ENCODE results near the gene SPTBN1.
"Not testable (repeated sequence)": the region's sequence is repeated elsewhere in the genome, so short reads cannot be mapped to it uniquely, and the experiment has no call there.

Gene SPTBN1

DNA sequence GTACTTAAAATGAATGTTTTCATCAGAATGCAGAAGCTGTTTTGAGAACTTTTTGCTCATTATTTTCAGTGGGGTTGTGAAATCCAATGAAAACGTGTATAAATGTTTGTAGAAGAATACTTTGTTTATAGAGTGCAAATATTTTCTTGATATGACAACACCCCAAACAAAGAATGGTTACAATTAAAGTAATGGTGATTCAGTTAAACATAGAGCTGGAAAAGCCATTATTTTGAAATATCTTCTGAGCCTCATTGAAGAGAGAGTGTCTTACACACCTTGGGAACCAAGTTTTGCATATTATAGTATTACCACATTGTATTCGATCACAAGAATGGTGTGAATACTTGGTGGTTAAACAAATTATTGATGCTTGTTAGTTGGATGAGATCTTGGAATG, 48.7 kb downstream of the SPTBN1 start:
- no peak for DNase-seq

DNA sequence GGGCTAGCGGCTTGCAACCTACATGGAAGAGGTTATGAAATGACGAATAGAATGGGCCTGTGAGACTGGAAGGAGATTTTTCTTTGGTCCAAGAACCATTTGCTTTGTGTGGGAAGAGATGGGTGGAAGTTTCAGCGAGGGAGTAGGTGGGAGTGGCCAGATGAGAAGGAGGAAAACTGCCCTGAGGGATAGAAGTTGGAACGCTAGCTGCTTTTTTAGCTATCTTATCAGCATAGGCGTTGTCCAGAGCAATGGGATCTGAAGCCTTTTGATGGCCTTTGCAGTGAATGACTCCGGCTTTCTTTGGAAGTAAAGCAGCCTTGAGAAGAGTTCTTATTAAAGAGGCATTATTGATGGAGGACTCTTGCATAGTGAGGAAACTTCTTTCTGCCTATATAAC, 52.4 kb downstream of the SPTBN1 start:
- DNase-seq: no peak

DNA sequence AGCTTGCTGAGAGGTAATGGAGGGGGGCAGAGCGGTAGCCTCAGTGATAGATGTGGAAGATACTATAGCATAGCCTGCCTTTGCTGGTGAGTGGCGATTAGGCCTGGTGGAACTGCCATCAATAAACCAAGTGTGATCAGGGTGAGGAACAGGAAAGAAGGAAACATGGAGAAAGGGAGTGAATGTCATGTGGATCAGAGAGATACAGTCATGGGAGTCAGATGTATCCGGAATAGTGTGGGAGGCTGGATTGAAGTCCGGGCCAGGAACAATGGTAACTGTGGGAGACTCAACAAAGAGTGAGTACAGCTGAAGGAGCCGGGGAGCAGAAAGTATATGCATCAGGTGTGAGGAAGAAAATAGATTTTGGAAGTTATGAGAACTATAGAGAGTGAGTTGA, 52.9 kb downstream of the SPTBN1 start:
- DNase-seq: not testable (repeated sequence)

DNA sequence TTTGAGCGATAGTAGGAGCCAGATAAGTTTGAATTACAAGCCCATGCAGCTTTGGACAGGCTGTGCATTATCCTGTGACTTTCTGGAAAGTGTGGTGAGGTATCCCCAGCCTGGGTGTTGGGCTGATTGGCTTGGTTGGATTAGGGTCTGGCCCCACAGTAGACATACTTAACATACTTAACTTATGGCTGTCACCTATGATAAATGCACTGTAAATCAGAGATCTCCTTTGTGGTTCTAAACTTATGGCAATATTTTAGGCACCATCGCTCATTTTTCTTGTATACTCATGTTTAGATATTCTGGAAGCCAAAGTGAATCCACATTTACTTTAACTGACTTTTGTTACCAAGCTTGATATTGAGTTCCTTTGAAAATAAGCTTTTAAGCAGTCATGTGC, 54.8 kb downstream of the SPTBN1 start:
- DNase-seq: no peak

DNA sequence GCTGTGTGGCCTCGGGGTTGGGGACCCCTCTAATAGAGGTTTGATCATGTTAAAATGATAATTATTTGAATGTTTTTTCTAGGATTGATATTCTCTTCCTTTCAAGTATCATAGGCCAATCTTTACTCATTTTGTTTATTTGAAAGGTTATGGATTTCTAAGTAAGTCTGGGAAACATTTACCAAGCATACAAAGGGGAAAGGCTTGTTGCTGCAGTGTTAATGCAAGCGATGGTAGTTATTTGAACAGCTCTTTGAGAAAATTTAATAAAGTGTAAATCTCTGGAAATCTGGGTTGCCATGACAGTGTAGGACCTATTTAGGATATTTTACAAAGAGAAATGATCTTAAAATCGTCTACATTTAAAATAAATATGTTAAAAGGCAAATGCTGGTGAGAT, 56.1 kb downstream of the SPTBN1 start:
- no peak for DNase-seq

DNA sequence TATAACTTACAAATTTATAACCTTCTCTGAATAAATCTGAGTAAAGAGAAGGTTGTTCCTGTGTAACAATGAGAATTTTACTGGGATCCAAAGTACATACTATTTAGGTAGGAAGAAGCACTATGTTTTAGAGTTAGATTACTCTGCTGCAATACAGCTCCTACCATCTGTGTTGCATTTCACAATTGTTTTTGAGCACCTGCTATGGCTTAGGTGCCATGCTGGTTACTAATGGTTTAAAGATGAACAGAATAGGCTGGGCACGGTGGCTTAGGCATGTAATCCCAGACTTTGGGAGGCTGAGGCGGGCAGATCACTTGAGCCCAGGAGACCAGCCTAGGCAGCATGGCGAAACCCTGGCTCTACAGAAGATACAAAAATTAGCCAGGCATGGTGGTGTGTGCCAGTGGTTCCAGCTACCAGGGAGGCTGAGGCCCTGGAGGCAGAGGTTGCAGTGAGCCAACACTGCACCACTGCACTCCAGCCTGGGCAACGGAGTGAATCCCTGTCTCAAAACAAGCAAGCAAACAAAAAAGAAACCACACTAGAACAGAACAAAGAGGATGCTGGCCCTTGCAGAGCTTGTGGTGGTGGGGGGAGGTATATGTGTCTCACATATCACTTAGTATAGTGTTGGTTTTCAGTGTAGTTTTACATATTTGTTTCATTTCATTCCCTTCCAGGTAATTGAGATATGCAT, 56.7 kb downstream of the SPTBN1 start:
- DNase-seq: peak in 1 of 2 experiments; percentile 66

DNA sequence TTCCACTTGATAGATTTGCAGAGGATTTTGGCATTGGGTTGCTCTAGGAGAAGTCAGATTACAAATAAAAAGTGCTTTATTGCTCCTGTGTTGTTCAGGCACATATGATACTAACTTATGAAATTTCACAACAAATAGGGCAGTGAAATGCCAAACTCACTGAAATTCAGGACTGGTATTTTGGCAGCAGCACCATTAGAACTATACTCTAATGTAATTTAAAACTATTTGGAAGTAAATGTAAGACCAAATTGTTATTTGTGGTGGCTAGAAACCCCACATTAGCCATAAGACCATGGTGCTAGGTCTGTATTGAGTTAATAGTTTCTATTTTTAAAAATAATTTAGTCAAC, 57.2 kb downstream of the SPTBN1 start:
- no peak for DNase-seq

DNA sequence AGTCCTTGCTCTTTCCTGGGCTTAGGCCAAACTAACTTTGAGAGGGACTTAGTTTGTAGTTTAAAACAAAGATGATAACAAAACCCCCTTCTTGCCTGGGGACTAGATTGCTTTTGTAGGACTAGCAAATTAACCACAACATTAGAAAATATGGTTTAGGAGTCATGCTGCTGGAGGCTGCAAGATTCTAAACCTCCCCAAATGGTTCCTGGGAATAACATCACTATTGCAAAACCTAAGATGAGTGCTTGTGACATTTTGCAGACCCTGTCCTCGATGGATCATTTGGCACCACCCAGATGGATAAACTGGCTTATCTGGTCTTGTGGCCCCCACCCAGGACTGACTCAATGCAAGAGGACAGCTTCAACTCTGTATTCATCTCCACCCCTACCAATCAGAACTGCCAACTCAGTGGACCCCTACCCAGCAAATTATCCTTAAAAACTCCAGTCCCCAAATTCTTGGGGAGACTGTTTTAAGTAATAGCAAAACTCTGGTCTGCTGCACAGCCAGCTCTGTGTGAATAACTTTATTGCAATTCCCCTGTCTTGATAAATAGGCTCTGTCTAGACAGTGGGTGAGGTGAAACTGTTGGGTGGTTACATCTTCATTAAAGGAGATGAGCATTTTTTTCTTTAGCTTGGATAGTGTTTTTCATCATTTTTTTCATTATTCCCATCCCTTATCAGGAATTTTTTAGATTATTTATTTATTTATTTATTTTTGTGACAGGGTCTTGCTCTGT, 58.9 kb downstream of the SPTBN1 start:
- no peak for DNase-seq

DNA sequence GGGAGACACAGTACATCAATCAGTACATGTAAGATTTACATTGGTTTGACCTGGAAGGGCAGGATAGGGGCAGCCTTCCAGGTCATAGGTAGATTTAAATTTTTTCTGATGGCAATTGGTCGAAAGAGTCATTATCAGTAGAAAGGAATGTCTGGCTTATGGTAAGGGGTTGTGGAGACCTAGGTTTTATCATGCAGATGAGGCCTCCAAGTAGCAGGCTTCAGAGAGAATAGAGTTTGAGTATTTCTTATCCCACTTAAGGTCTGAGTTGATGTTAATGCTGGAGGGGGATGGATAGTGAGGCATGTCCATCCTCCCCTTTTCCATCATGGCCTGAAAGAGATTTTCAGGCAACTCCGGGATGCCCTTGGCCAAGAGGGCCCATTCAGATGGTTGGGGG, 60.7 kb downstream of the SPTBN1 start:
- no peak for DNase-seq

DNA sequence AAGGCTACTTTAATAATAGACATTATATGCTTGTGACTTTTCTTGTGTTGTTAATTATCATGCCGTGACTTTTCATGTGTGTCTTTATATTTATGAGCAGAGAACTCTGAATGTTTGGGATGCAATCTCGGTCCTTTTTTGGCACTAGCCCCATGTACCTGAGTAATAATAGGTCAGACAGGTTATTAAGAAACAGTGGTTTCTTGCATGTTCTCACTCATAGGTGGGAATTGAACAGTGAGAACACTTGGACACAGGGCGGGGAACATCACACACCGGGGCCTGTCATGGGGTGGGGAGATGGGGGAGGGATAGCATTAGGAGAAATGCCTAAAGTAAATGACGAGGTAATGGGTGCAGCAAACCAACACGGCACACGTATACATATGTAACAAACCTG, 61.9 kb downstream of the SPTBN1 start:
- DNase-seq: not testable (repeated sequence)

DNA sequence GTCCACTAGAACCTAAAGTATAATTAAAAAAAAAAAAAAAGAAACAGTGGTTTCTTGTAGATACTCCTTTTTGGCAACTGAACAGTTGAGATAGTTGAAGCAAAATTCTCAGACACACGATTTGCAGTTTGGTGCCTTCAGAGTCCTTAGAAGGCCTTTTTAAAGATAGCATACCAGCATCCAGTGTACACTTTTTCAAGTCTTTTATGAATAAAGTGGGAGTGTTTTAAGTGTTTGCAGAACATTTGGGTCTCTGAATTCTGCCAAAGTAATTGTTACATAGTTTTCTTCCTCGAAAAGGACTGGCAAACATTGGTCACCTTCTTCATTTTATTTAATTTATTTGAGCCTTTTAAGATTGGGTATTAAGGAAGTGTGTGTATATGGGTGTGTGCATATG, 62.3 kb downstream of the SPTBN1 start:
- DNase-seq: no peak

DNA sequence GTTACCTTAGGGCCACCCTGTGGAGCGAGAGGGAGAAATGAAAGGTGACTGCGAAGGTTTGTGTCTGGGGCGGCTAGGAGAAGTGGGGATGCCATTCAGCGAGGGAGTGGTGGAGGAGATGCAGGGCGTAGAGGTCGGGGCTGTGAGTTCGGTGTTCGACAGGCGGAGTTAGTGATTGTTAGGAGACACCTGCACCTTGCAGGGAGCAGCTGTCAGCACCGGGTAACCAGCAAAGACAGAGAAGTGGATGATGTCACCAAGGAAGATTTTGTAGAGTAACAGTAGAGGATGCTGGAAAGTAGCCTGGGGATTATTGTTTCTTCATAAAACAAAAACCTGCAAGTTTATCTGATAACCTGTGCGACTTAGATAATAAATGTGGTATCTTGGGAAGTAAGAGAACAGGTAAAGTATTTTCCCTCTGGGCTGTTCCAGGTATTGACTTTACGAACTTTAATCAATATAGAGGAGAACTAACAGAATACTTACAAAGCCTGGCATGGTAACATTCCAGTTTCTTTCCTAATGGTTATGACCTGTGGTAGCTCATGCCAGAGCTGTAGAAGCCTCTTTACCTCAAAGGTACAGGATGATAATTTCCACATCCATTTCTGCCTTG, 63.8 kb downstream of the SPTBN1 start:
- DNase-seq: no peak

DNA sequence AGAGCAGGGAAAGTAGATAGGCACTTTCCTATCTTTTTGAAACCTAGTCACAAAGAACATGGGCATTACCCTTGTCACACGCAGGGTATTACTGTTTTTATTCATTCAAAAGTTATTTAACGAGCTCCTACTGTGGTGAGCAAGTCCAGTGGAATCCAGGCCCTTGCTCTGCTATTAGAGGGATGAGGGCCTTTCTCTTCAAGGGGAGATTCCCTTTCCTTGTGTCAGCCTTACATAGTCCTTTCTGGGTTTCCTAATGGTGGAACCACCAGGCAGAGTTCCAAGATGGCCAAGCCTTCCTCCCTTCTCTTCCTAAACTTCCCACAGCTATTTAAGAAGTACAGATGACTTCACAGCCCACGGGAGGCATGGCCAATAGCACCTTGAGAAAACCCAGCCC, 64.6 kb downstream of the SPTBN1 start:
- no peak for DNase-seq

DNA sequence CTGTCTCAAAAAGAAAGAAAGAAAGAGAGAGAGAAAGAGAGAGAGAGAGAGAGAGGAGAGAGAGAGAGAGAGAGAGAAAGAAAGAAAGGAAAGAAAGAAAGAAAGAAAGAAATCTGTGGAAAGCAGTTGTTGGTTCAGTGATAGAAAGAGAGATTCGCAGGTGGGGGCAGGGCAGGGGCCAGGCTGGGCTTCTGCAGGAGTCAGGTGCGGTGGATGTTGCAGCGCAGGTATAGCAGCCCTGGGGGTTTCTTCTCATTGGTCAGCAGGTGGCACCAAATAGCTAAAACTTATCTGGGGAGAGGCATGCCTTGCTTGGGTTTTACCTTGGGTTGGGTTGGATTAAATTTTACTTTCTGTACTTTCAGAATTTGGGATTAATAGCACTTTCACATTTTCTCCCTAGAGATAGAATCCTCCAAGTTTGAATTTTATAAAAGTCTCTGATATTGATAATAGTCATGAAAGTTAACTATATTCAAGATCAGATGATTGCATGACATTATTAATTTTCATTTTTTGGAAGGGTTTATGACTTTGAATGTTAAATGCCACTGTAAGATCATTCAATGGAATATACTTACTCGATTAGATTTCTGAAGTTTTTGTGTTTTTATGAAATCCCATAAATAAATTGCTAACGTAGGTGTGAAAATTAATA, 66.6 kb downstream of the SPTBN1 start:
- DNase-seq: peak; percentile 53 to 81

DNA sequence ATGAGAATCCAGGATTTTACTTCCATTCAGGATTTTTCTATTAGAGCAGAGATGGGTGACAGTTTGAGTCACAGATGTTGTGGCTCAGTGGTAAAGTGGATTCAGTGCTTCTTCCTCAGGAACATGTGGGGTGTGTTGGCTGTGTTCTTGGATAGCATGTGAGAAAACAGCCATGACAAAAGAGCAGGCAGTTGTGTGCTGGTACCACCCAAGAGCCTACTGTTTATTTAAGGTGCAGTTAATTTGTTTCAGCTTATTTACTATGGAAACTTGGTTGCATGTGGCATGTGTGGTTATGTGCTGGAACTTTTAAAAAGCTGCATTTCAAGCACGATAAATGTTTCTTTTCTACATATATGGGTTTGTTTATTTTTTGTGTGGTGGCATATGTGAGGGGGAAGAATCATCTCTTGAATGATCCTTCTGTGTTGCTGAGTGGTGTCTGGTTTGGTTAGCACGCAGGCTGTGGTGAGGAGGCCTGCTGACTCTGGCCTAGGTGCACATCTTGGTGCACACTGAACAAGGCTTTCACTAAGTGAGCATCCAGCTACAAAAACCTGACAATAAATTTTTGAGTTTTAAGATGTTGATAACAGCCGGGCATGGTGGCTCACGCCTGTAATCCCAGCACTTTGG, 67.3 kb downstream of the SPTBN1 start:
- peak in 1 of 2 experiments; percentile 62 for DNase-seq

DNA sequence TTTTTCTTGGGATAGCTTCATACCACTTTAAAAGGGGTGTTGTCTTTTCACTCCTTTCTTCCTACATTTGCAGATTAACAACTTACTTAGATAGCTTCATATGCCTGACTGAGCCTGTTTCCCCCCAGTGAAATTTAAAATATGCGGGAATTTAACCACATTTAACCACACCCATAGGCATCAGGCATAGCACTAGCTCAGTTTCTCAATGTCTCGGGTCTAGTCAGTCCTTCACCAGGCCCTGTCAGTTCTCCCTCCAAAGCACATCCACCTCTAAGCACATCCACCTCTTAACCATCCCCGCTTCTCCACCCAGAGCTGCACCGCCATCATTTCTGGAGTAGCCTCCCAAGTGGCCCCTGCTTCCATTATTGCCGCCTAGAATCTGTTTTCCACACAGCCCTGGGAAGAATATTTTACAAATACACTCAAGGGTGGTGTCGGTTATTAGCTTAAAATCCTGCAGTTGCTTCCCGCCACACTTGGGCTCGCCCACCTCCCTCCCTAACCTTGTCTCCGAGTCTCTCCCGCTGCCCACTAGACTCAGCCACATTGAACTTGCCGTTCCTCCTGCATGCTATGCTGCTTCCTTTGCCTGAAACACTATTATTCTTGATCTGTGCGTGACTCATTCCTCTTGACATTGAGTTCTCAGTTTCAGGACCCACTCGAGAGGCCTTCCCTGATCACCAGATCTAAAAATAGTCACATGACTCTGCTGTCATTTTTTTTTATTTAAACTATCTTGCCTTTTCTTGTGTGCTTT, 68.3 kb downstream of the SPTBN1 start:
- DNase-seq: no peak

DNA sequence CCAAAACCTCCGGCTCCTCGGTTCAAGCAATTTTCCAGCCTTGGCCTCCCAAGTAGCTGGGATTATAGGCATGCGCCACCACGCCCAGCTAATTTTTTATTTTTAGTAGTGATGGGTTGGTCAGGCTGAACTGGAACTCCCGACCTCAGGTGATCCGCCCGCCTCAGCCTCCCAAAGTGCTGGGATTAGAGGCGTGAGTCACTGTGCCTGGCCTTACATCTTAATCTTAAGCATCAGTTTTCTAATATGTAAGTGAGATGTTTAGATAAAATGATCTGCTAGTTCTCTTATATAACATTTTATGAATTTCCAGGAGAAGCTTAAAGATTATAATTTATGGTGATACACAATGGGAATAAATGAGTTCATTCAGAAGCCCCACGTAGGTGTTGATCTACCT, 69.2 kb downstream of the SPTBN1 start:
- DNase-seq: no peak

DNA sequence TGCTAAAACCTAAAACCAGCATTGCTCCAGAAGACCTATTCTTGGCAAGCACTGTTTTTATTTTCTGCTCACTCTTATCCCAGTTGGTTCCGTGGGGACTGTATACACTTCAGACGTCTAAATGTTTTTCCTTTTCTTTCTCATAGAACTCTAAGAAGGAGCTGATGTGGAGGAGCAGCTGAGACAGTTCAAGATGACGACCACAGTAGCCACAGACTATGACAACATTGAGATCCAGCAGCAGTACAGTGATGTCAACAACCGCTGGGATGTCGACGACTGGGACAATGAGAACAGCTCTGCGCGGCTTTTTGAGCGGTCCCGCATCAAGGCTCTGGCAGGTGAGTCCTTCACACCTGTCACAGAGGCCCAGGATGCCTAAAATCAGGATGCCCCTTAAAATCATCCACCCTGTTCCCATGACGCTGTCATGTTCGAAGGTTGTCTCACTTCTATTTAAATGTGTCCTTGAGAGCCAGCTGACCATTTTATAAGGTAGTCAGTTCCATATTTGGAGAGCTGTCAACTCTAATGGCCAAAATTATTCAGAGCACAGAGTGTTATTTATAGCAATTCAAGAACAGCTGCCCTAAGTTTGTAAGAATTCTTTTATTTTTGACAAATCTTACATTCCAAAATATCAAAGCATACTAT, 70.2 kb downstream of the SPTBN1 start:
- no peak for DNase-seq

DNA sequence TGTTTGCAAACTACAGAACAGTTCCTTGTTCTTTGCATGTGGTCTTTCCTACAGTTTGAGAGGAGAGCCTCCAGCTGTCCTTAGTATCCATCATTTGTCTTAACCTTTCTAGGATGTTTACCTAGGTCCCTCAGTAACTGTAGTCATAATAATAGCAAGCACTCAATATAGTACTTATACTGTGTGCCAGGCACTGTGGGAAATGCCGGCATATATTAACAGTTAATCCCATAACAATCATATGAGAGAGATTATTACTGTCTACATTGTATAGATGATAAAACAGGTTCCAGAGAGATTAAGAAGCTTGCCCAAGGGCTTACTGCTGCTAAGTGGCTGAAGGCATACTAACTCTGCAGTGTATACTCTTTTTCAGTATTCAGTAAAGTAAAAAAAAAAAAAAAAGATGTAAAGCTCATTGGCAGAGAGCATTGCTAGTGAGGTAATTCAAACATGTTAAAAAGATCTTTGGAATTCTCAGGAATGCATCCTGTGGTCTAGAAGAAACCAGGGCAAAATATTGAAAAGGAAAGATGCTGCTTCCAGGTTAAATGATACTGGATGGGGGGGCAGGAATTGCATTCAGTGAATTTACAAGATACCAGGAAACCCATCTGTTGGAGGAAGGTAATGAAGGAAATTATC, 72.3 kb downstream of the SPTBN1 start:
- DNase-seq: peak in 1 of 2 experiments; percentile 26

DNA sequence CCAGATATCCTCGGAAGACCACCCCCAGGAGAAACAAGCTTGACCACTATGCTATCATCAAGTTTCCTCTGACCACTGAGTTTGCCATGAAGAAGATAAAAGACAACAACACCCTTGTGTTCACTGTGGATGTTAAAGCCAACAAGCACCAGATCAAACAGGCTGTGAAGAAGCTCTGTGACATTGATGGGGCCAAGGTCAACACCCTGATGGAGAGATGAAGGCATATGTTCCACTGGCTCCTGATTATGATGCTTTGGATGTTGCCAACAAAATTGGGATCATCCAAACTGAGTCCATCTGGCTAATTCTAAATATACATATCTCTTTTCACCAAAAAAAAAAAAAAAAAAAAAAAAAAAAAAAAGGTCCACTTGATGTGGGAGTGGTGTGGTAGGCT, 73.4 kb downstream of the SPTBN1 start:
- DNase-seq: not testable (repeated sequence)

DNA sequence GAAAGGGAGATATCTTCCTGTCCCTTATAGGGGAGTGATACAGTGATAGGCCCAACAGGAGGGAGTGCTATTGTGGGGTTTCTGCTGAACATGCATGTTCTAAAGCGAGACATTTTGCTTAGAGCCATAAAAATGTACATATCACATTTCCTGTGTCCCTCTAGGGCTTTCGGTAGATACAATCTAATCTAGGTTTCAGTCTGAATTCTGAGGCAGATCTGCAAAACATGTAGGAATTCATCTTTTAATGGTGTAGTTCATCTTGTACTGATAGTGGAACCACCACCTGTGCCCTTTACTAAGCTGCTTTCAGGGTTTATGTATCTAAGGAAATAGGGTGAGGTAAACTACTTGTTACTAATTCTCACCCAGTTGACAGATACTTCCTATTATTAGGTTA, 73.8 kb downstream of the SPTBN1 start:
- DNase-seq: no peak

Measured in NCI-H524 (cell line).